Activated T-cell treated with anti-CD3 and anti-CD28 coated beads, Interleukin-2, amount 50 U/mL, for 4 hours (primary cell): ENCODE results near the gene ALX4. TPM values are rescaled to one million over a fixed set of nuclear protein-coding genes. Genes with fewer than 3 reads are reported as not detected.

Experiments
- ATAC-seq, 2 donors: fragments of 200-7000 bp; cut with Tn5 transposase; one replicate each; pipeline ENCODE4 v1.10.0; 2021
- DNase-seq: peaks from one replicate; pipeline ENCODE4 v3.0.0-alpha.2; 2020
- H3K27me3 Mint-ChIP-seq: one replicate; pipeline ENCODE4 v1.8.0; 2021; ENCODE audit warnings: low read depth, mixed read lengths
- H3K36me3 Mint-ChIP-seq: one replicate; pipeline ENCODE4 v1.8.0; 2022; ENCODE audit warnings: mixed read lengths; ENCODE audit not compliant: insufficient read depth
- H3K4me1 Mint-ChIP-seq: one replicate; pipeline ENCODE4 v1.8.0; 2021; ENCODE audit warnings: low read depth, mixed read lengths
- H3K4me3 Mint-ChIP-seq: one replicate; pipeline ENCODE4 v1.8.0; 2021; ENCODE audit warnings: mild to moderate bottlenecking, moderate library complexity, mixed read lengths
- H3K9me3 Mint-ChIP-seq: one replicate; pipeline ENCODE4 v1.8.0; 2021; ENCODE audit warnings: mixed read lengths
- total RNA-seq, 3 donors: library from RNA; stranded (reverse); gene quantifications; one replicate each; pipeline ENCODE4 v1.2.1, GENCODE V29; 2021

The ALX4 gene
- total RNA-seq, 3 donors from 2014 or later, result not detected

GRCh38 chr11:44279483-44279882 is 30.5 kb downstream of the ALX4 start:
- Mint-ChIP-seq H3K9me3 (no peaks in the 10 kb centered on the region), H3K4me3 (no peak overlapping the region)
- ATAC-seq, result no peak

GRCh38 chr11:44277196-44278090 is 32.5 kb downstream of the ALX4 start:
- peaks cover 2% of the 10 kb centered on the region for H3K27me3 Mint-ChIP-seq
- ATAC-seq (no peak), DNase-seq (no peak)
- H3K9me3 Mint-ChIP-seq, result no peaks in the 10 kb centered on the region
- H3K36me3 Mint-ChIP-seq, result no peaks in the 10 kb centered on the region
- H3K4me3 Mint-ChIP-seq, result no peak overlapping the region
- H3K4me1 Mint-ChIP-seq, result no peaks in the 10 kb centered on the region

More at GRCh38 chr11:44279483-44279882, 30.5 kb downstream of the ALX4 start:
- Mint-ChIP-seq H3K4me1 (no peaks in the 10 kb centered on the region), H3K36me3 (no peaks in the 10 kb centered on the region), H3K27me3 (peaks cover 2% of the 10 kb centered on the region)
- no peak for DNase-seq

- H3K36me3 Mint-ChIP-seq, result no peaks in the 10 kb centered on the region
- DNase-seq, result no peak
- H3K4me1 Mint-ChIP-seq, result no peaks in the 10 kb centered on the region
- no peaks in the 10 kb centered on the region for H3K9me3 Mint-ChIP-seq
- H3K27me3 Mint-ChIP-seq, result peaks cover 4% of the 10 kb centered on the region
- ATAC-seq, result no peak
- no peak overlapping the region for H3K4me3 Mint-ChIP-seq
Measured at GRCh38 chr11:44275961-44276550, 33.9 kb downstream of the ALX4 start.

GRCh38 chr11:44275241-44275640 is 34.7 kb downstream of the ALX4 start:
- peaks cover 4% of the 10 kb centered on the region for H3K27me3 Mint-ChIP-seq
- H3K9me3 Mint-ChIP-seq, result no peaks in the 10 kb centered on the region
- H3K4me3 Mint-ChIP-seq, result no peak overlapping the region
- no peaks in the 10 kb centered on the region for H3K4me1 Mint-ChIP-seq
- no peak for ATAC-seq
- no peaks in the 10 kb centered on the region for H3K36me3 Mint-ChIP-seq
- no peak for DNase-seq

- DNase-seq (no peak), ATAC-seq (no peak)
- H3K4me1 Mint-ChIP-seq, result no peaks in the 10 kb centered on the region
- no peak overlapping the region for H3K4me3 Mint-ChIP-seq
- no peaks in the 10 kb centered on the region for H3K36me3 Mint-ChIP-seq
- H3K9me3 Mint-ChIP-seq, result no peaks in the 10 kb centered on the region
- peaks cover 5% of the 10 kb centered on the region for H3K27me3 Mint-ChIP-seq
Measured at GRCh38 chr11:44274404-44274803, 35.5 kb downstream of the ALX4 start.

- DNase-seq, result no peak
- H3K27me3 Mint-ChIP-seq, result peaks cover 5% of the 10 kb centered on the region
Measured at GRCh38 chr11:44271286-44271685, 38.7 kb downstream of the ALX4 start.

GRCh38 chr11:44270403-44271273 is 39.3 kb downstream of the ALX4 start:
- DNase-seq (no peak), ATAC-seq (no peak)
- Mint-ChIP-seq H3K4me1 (no peaks in the 10 kb centered on the region), H3K4me3 (no peak overlapping the region), H3K27me3 (peaks cover 5% of the 10 kb centered on the region), H3K9me3 (no peaks in the 10 kb centered on the region), H3K36me3 (no peaks in the 10 kb centered on the region)

More at GRCh38 chr11:44271286-44271685, 38.7 kb downstream of the ALX4 start:
- Mint-ChIP-seq H3K4me1 (no peaks in the 10 kb centered on the region), H3K9me3 (no peaks in the 10 kb centered on the region), H3K4me3 (no peak overlapping the region), H3K36me3 (no peaks in the 10 kb centered on the region)
- ATAC-seq, result no peak

- no peak for DNase-seq
- H3K9me3 Mint-ChIP-seq, result no peaks in the 10 kb centered on the region
- no peak for ATAC-seq
- no peak overlapping the region for H3K4me3 Mint-ChIP-seq
- H3K4me1 Mint-ChIP-seq, result no peaks in the 10 kb centered on the region
- H3K27me3 Mint-ChIP-seq, result peaks cover 5% of the 10 kb centered on the region
- no peaks in the 10 kb centered on the region for H3K36me3 Mint-ChIP-seq
Measured at GRCh38 chr11:44269369-44270351, 40.3 kb downstream of the ALX4 start.

- H3K36me3 Mint-ChIP-seq, result no peaks in the 10 kb centered on the region
- H3K4me1 Mint-ChIP-seq, result no peaks in the 10 kb centered on the region
- peaks cover 5% of the 10 kb centered on the region for H3K27me3 Mint-ChIP-seq
- ATAC-seq, result no peak
- H3K4me3 Mint-ChIP-seq, result no peak overlapping the region
- DNase-seq, result no peak
- H3K9me3 Mint-ChIP-seq, result no peaks in the 10 kb centered on the region
Measured at GRCh38 chr11:44268614-44269080, 41.3 kb downstream of the ALX4 start.

GRCh38 chr11:44267750-44268613 is 42.0 kb downstream of the ALX4 start:
- Mint-ChIP-seq H3K9me3 (no peaks in the 10 kb centered on the region), H3K4me1 (no peaks in the 10 kb centered on the region), H3K4me3 (no peak overlapping the region), H3K27me3 (peaks cover 5% of the 10 kb centered on the region), H3K36me3 (no peaks in the 10 kb centered on the region)
- DNase-seq, result no peak
- no peak for ATAC-seq

GRCh38 chr11:44267006-44267749 is 42.8 kb downstream of the ALX4 start:
- H3K36me3 Mint-ChIP-seq, result no peaks in the 10 kb centered on the region
- H3K27me3 Mint-ChIP-seq, result peaks cover 9% of the 10 kb centered on the region
- DNase-seq (no peak), ATAC-seq (no peak)
- no peak overlapping the region for H3K4me3 Mint-ChIP-seq
- H3K4me1 Mint-ChIP-seq, result no peaks in the 10 kb centered on the region
- no peaks in the 10 kb centered on the region for H3K9me3 Mint-ChIP-seq

GRCh38 chr11:44266056-44266780 is 43.7 kb downstream of the ALX4 start:
- Mint-ChIP-seq H3K4me3 (no peak overlapping the region), H3K36me3 (no peaks in the 10 kb centered on the region), H3K4me1 (no peaks in the 10 kb centered on the region), H3K9me3 (no peaks in the 10 kb centered on the region), H3K27me3 (peaks cover 7% of the 10 kb centered on the region)
- DNase-seq, result no peak
- no peak for ATAC-seq
